WTC11 (cell line): ENCODE data around the gene TMEM183A. TPM values are rescaled to one million over a fixed set of nuclear protein-coding genes. Genes with fewer than 3 reads are reported as not detected.

Experiments
- ATAC-seq: fragments of 200-7000 bp; cut with Tn5 transposase; 2 replicates; pipeline ENCODE4 v1.10.0; 2021; ENCODE audit warnings: mild to moderate bottlenecking, moderate library complexity
- CTCF ChIA-PET: fragments of 300-600 bp; sonication (Branson Sonifier 250); formaldehyde crosslinking; loops from one replicate; lab custom pipeline; 2021; ENCODE audit warnings: antibody characterized with exemption; lab: Charles Lee
- POLR2A ChIA-PET: fragments of 350-600 bp; sonication (Branson Sonifier 250); formaldehyde crosslinking; loops from one replicate; lab custom pipeline; 2021; ENCODE audit warnings: antibody characterized with exemption; lab: Charles Lee
- DNase-seq: peaks from one replicate; pipeline ENCODE4 v3.0.0; 2021; ENCODE audit warnings: low spot score
- H3K27ac Mint-ChIP-seq: 2 replicates; pipeline ENCODE4 v1.8.0; 2021; ENCODE audit warnings: mixed read lengths
- H3K27me3 Mint-ChIP-seq: 2 replicates; pipeline ENCODE4 v1.8.0; 2021; ENCODE audit warnings: low read depth, mild to moderate bottlenecking, moderate library complexity, mixed read lengths
- H3K36me3 Mint-ChIP-seq: 2 replicates; pipeline ENCODE4 v1.8.0; 2021; ENCODE audit warnings: mixed read lengths
- H3K4me1 Mint-ChIP-seq: 2 replicates; pipeline ENCODE4 v1.8.0; 2022; ENCODE audit warnings: mixed read lengths
- H3K4me3 Mint-ChIP-seq: 2 replicates; pipeline ENCODE4 v1.8.0; 2021; ENCODE audit warnings: mild to moderate bottlenecking, moderate library complexity, mixed read lengths
- H3K9me3 Mint-ChIP-seq: 2 replicates; pipeline ENCODE4 v1.8.0; 2021; ENCODE audit warnings: mixed read lengths
- CBFB ChIP-seq: sonication (generic); formaldehyde crosslinking; IDR thresholded peaks from 2 replicates; pipeline ENCODE4 v1.8.1; 2022; ENCODE audit warnings: mild to moderate bottlenecking, low read depth, missing genetic modification reagents
- CTCF ChIP-seq: fragments of 200-600 bp; IDR thresholded peaks from 2 replicates; pipeline ENCODE4 v1.8.0; 2022; ENCODE audit warnings: antibody characterized with exemption
- FOXJ3 ChIP-seq: sonication (generic); formaldehyde crosslinking; IDR thresholded peaks from 2 replicates; pipeline ENCODE4 v1.9.0; 2021; ENCODE audit warnings: missing genetic modification reagents, mild to moderate bottlenecking, borderline replicate concordance
- NR2C2 ChIP-seq: sonication (generic); formaldehyde crosslinking; IDR thresholded peaks from 2 replicates; pipeline ENCODE4 v1.8.0; 2022; ENCODE audit warnings: mild to moderate bottlenecking, missing genetic modification reagents
- RELA ChIP-seq: sonication (generic); formaldehyde crosslinking; IDR thresholded peaks from 2 replicates; pipeline ENCODE4 v1.8.1; 2022; ENCODE audit warnings: missing genetic modification reagents, mild to moderate bottlenecking, borderline replicate concordance
- SP1 ChIP-seq: sonication (generic); formaldehyde crosslinking; conservative IDR thresholded peaks from 2 replicates; pipeline ENCODE4 v1.8.1; 2022; ENCODE audit warnings: missing genetic modification reagents
- TEAD4 ChIP-seq: sonication (generic); formaldehyde crosslinking; IDR thresholded peaks from 2 replicates; pipeline ENCODE4 v1.8.0; 2022; ENCODE audit warnings: mild to moderate bottlenecking, missing genetic modification reagents
- ZNF416 ChIP-seq: fragments of 250-450 bp; sonication (Bioruptor Pico); IDR thresholded peaks from 2 replicates; pipeline ENCODE4 v1.9.0; 2021; ENCODE audit warnings: mild to moderate bottlenecking, inconsistent platforms
- total RNA-seq: library from RNA; stranded (reverse); gene quantifications from 3 replicates; pipeline ENCODE4 v1.2.3, GENCODE V29; 2021
- TF ChIP-seq, protein P1 (sequence below): sonication (generic); formaldehyde crosslinking; conservative IDR thresholded peaks from 2 replicates; pipeline ENCODE4 v1.8.1; 2023; ENCODE audit warnings: mild to moderate bottlenecking, low read depth, missing genetic modification reagents, moderate library complexity
- TF ChIP-seq, protein P2 (sequence below): sonication (generic); formaldehyde crosslinking; IDR thresholded peaks from 2 replicates; pipeline ENCODE4 v1.8.0; 2022; ENCODE audit warnings: mild to moderate bottlenecking, missing genetic modification reagents
- TF ChIP-seq, protein P3 (sequence below): fragments of 250-450 bp; sonication (Bioruptor Pico); IDR thresholded peaks from 2 replicates; pipeline ENCODE4 v2.1.2; 2022; ENCODE audit warnings: mild to moderate bottlenecking, moderate library complexity

Gene TMEM183A
- total RNA-seq, 1 experiment from 2014 or later, result 108 TPM

- peak overlapping the region; percentile 89 for H3K4me3 Mint-ChIP-seq
- DNase-seq, result peak; percentile 16
- H3K27ac Mint-ChIP-seq, result peak overlapping the region; percentile 78
- no peaks in the 10 kb centered on the region; the same call in 1 of the 2 replicates for H3K36me3 Mint-ChIP-seq
- H3K27me3 Mint-ChIP-seq, result peaks cover 17% of the 10 kb centered on the region
- TF ChIP-seq ZNF416 (CRISPR knock-in tag), result no peak
- 0 out of 2 replicates have a peak, but pooled peaks have one; percentile 1 for TF ChIP-seq SP1 (CRISPR knock-in tag)
- TF ChIP-seq CTCF, result no peak
- TF ChIP-seq CBFB (CRISPR knock-in tag), result no peak
- TF ChIP-seq, protein P1, sequence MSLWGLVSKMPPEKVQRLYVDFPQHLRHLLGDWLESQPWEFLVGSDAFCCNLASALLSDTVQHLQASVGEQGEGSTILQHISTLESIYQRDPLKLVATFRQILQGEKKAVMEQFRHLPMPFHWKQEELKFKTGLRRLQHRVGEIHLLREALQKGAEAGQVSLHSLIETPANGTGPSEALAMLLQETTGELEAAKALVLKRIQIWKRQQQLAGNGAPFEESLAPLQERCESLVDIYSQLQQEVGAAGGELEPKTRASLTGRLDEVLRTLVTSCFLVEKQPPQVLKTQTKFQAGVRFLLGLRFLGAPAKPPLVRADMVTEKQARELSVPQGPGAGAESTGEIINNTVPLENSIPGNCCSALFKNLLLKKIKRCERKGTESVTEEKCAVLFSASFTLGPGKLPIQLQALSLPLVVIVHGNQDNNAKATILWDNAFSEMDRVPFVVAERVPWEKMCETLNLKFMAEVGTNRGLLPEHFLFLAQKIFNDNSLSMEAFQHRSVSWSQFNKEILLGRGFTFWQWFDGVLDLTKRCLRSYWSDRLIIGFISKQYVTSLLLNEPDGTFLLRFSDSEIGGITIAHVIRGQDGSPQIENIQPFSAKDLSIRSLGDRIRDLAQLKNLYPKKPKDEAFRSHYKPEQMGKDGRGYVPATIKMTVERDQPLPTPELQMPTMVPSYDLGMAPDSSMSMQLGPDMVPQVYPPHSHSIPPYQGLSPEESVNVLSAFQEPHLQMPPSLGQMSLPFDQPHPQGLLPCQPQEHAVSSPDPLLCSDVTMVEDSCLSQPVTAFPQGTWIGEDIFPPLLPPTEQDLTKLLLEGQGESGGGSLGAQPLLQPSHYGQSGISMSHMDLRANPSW (CRISPR knock-in tag), result no peak
- TF ChIP-seq, all 79 proteins: peak for 1
- Mint-ChIP-seq H3K9me3 (no peaks in the 10 kb centered on the region), H3K4me1 (peaks cover 20% of the 10 kb centered on the region)
- CTCF ChIA-PET, result interaction anchor here (0.6 to 2.0 kb wide), 11 partner anchors 10 to 360 kb away, joined by 3 to 7 read pairs (median 4); no protein-coding TSS in a partner anchor
- POLR2A ChIA-PET, result interaction anchor here (0.6 kb wide), 2 partner anchors 11 to 53 kb away, joined by 4 to 5 read pairs; no protein-coding TSS in a partner anchor
- peak; percentile 13 for ATAC-seq
Observed at GRCh38 chr1:202967684-202968281, 39.4 kb upstream of the TMEM183A start.

- Mint-ChIP-seq H3K27ac (no peak overlapping the region), H3K27me3 (peaks cover 17% of the 10 kb centered on the region), H3K4me1 (peaks cover 20% of the 10 kb centered on the region), H3K36me3 (no peaks in the 10 kb centered on the region; the same call in 1 of the 2 replicates), H3K4me3 (peak overlapping the region; percentile 89), H3K9me3 (no peaks in the 10 kb centered on the region)
- TF ChIP-seq, protein P1 (CRISPR knock-in tag), result no peak
- TF ChIP-seq TEAD4 (CRISPR knock-in tag) (no peak), RELA (no peak), NR2C2 (no peak), FOXJ3 (CRISPR knock-in tag) (no peak)
- TF ChIP-seq, protein P2, sequence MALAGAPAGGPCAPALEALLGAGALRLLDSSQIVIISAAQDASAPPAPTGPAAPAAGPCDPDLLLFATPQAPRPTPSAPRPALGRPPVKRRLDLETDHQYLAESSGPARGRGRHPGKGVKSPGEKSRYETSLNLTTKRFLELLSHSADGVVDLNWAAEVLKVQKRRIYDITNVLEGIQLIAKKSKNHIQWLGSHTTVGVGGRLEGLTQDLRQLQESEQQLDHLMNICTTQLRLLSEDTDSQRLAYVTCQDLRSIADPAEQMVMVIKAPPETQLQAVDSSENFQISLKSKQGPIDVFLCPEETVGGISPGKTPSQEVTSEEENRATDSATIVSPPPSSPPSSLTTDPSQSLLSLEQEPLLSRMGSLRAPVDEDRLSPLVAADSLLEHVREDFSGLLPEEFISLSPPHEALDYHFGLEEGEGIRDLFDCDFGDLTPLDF (CRISPR knock-in tag), result no peak
- TF ChIP-seq, protein P3, sequence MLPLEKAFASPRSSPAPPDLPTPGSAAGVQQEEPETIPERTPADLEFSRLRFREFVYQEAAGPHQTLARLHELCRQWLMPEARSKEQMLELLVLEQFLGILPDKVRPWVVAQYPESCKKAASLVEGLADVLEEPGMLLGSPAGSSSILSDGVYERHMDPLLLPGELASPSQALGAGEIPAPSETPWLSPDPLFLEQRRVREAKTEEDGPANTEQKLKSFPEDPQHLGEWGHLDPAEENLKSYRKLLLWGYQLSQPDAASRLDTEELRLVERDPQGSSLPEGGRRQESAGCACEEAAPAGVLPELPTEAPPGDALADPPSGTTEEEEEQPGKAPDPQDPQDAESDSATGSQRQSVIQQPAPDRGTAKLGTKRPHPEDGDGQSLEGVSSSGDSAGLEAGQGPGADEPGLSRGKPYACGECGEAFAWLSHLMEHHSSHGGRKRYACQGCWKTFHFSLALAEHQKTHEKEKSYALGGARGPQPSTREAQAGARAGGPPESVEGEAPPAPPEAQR, result no peak
- no peak for DNase-seq
- CTCF ChIA-PET, result interaction anchor here (0.6 to 2.0 kb wide), 7 partner anchors 9 to 133 kb away, joined by 3 to 7 read pairs (median 5); no protein-coding TSS in a partner anchor
- no peak for ATAC-seq
- POLR2A ChIA-PET, result no interaction called here
Observed at GRCh38 chr1:202968351-202968750, 38.8 kb upstream of the TMEM183A start.
